Peyer's patch (tissue), 4 donors: ENCODE results near the gene PPFIBP2.
A peak's percentile ranks its signal among the peaks of the same experiment; 100 is the strongest.

Experiments
- CTCF ChIP-seq, 6 experiments: fragments of 450-650 bp in 4 of 6; fragments of 200-600 bp in 2 of 6; sonication (generic) in 1 of 6; IDR thresholded peaks; one replicate each; pipeline ENCODE4 v1.5.1; 2017 to 2019; ENCODE audit warnings: antibody characterized with exemption in 6 of 6, mild to moderate bottlenecking in 3 of 6, moderate library complexity in 1 of 6
- POLR2A ChIP-seq, 2 donors: fragments of 450-650 bp; IDR thresholded peaks; one replicate each; pipeline ENCODE4 v1.5.1; 2017; ENCODE audit warnings: antibody characterized with exemption in 2 of 2, mild to moderate bottlenecking in 2 of 2, moderate library complexity in 2 of 2

- TF ChIP-seq CTCF (IDR thresholded peaks at IDR 0.05) (peak; percentile 35 to 95 (median 82)), POLR2A (IDR thresholded peaks at IDR 0.05) (no peak)
Observed at GRCh38 chr11:7571640-7572000, 57.8 kb downstream of the PPFIBP2 start.
